AG10803 (cell line): ENCODE data around the gene DLG2.

Experiments
- DNase-seq: peaks from one replicate; pipeline ENCODE4 v3.0.0; 2010; ENCODE audit warnings: low read depth
- H3K4me3 ChIP-seq: 2 replicates; pipeline ENCODE4 v1.5.1; 2011; ENCODE audit warnings: mild to moderate bottlenecking, low read length, control low read depth
- CTCF ChIP-seq: conservative IDR thresholded peaks from 2 replicates; pipeline ENCODE4 v1.5.1; 2011; ENCODE audit warnings: mild to moderate bottlenecking, low read length, control low read depth, inconsistent platforms

DLG2 gene

GRCh38 chr11:83909579-83910534 lies 1717.3 kb downstream of the DLG2 start:
- no peak overlapping the region for H3K4me3 ChIP-seq
- no peak for TF ChIP-seq CTCF
- DNase-seq, result no peak

GRCh38 chr11:83908298-83908856 lies 1718.8 kb downstream of the DLG2 start:
- TF ChIP-seq CTCF, result no peak
- DNase-seq, result no peak
- H3K4me3 ChIP-seq, result no peak overlapping the region

GRCh38 chr11:83895516-83895915 lies 1731.6 kb downstream of the DLG2 start:
- H3K4me3 ChIP-seq, result no peak overlapping the region
- no peak for DNase-seq
- TF ChIP-seq CTCF, result no peak

GRCh38 chr11:83881428-83881827 lies 1745.7 kb downstream of the DLG2 start:
- H3K4me3 ChIP-seq, result no peak overlapping the region
- no peak for TF ChIP-seq CTCF
- DNase-seq, result no peak

GRCh38 chr11:83871054-83871453 lies 1756.1 kb downstream of the DLG2 start:
- TF ChIP-seq CTCF, result no peak
- DNase-seq, result no peak
- no peak overlapping the region for H3K4me3 ChIP-seq

- TF ChIP-seq CTCF, result no peak
- H3K4me3 ChIP-seq, result no peak overlapping the region
- DNase-seq, result no peak
These were observed 1760.5 kb downstream of the DLG2 start for GRCh38 chr11:83866655-83867054.
